SK-N-MC (cell line): ENCODE measurements around the gene GAP43.

ENCODE experiments used
- EZH2 ChIP-seq: fragments of 200-600 bp; sonication (generic); IDR thresholded peaks from one replicate; pipeline ENCODE4 v1.6.1; 2017; ENCODE audit warnings: antibody characterized with exemption
- POLR2AphosphoS5 ChIP-seq: IDR thresholded peaks from 2 replicates; pipeline ENCODE4 v1.6.1; 2012; ENCODE audit warnings: mild to moderate bottlenecking, low read depth, low read length, borderline replicate concordance

GRCh38 chr3:115687721-115688120 lies 64.4 kb downstream of the GAP43 start:
- TF ChIP-seq POLR2AphosphoS5 (no peak), EZH2 (no peak)
